NCI-H2196 (cell line): Measurements from ENCODE around the gene CAPN10.

Experiments
- DNase-seq: peaks from one replicate; lab custom pipeline; 2025; ENCODE audit not compliant: unreplicated experiment; lab: John Stamatoyannopoulos, UW

Gene CAPN10

GRCh38 chr2:240635998-240636547, 49.5 kb downstream of the CAPN10 start:
- no peak for DNase-seq

- no peak for DNase-seq
Measured at GRCh38 chr2:240636563-240637115, 50.1 kb downstream of the CAPN10 start.

GRCh38 chr2:240637116-240637900, 50.8 kb downstream of the CAPN10 start:
- DNase-seq, result no peak

GRCh38 chr2:240637901-240638345, 51.4 kb downstream of the CAPN10 start:
- DNase-seq, result no peak

GRCh38 chr2:240638512-240639160, 52.1 kb downstream of the CAPN10 start:
- DNase-seq, result no peak

- no peak for DNase-seq
Measured at GRCh38 chr2:240639566-240639965, 53.0 kb downstream of the CAPN10 start.

- peak; percentile 21 for DNase-seq
Measured at GRCh38 chr2:240640939-240641338, 54.4 kb downstream of the CAPN10 start.

- no peak for DNase-seq
Measured at GRCh38 chr2:240642061-240642805, 55.7 kb downstream of the CAPN10 start.

GRCh38 chr2:240642806-240643092, 56.2 kb downstream of the CAPN10 start:
- DNase-seq, result no peak

- no peak for DNase-seq
Measured at GRCh38 chr2:240643093-240643810, 56.7 kb downstream of the CAPN10 start.

- no peak for DNase-seq
Measured at GRCh38 chr2:240643811-240644150, 57.2 kb downstream of the CAPN10 start.

GRCh38 chr2:240644171-240644651, 57.7 kb downstream of the CAPN10 start:
- DNase-seq, result no peak

GRCh38 chr2:240644859-240645301, 58.3 kb downstream of the CAPN10 start:
- DNase-seq, result no peak

- DNase-seq, result no peak
Measured at GRCh38 chr2:240645346-240645745, 58.8 kb downstream of the CAPN10 start.

- DNase-seq, result no peak
Measured at GRCh38 chr2:240645801-240646175, 59.3 kb downstream of the CAPN10 start.

- DNase-seq, result no peak
Measured at GRCh38 chr2:240646176-240646899, 59.8 kb downstream of the CAPN10 start.

GRCh38 chr2:240646900-240647502, 60.5 kb downstream of the CAPN10 start:
- DNase-seq, result no peak

GRCh38 chr2:240647503-240648154, 61.1 kb downstream of the CAPN10 start:
- no peak for DNase-seq

- DNase-seq, result no peak
Measured at GRCh38 chr2:240648155-240648649, 61.7 kb downstream of the CAPN10 start.
